NCI-H187 treated with DMSO at 0.1 percent for 48 hours (cell line): ENCODE results near the gene RASL12.

Source experiments
- DNase-seq: peaks from one replicate; lab custom pipeline; 2025; lab: John Stamatoyannopoulos, UW

The RASL12 gene

DNA sequence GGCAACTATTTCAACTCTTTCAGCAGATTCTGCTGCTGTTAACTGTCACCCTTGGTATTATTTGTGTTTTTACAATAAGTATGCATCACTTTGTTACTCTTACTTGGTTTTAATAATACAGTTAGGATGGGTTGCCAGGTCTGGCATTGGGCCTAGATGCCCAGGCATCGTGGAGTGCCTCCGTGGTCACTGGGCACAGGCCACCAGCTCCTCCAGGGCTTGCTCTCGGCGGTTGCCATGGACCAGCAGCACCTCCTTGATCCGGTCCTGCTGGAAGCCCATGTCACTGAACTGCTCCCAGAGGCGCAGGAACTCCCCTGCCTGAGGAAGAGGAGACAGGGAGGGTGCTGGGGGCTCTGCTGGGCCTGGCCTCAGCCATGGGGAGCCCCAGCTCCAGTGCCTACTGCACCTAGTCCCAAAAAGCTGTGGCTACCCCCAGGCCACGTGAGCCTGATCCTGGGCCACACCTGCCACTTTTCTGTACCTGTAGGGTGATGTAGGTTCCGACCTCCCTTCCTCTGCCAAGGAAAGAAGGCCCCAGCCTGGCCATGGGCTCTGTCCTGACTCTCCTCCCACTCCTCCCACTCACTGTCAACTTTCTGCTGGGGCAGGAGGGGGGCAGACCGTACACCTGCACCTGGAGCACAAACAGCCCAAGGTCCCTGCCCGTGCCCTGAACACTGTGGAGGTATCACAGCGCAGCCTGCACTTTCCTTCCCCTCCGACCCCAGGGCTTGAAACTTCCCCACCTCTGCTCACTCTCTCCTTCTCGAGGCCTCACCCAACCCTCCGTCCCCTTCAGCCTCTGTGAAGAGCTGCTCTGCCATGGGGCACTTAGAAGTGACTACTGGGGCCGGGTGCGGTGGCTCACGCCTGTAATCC is 25.4 kb upstream of the RASL12 start:
- DNase-seq = no peak

DNA sequence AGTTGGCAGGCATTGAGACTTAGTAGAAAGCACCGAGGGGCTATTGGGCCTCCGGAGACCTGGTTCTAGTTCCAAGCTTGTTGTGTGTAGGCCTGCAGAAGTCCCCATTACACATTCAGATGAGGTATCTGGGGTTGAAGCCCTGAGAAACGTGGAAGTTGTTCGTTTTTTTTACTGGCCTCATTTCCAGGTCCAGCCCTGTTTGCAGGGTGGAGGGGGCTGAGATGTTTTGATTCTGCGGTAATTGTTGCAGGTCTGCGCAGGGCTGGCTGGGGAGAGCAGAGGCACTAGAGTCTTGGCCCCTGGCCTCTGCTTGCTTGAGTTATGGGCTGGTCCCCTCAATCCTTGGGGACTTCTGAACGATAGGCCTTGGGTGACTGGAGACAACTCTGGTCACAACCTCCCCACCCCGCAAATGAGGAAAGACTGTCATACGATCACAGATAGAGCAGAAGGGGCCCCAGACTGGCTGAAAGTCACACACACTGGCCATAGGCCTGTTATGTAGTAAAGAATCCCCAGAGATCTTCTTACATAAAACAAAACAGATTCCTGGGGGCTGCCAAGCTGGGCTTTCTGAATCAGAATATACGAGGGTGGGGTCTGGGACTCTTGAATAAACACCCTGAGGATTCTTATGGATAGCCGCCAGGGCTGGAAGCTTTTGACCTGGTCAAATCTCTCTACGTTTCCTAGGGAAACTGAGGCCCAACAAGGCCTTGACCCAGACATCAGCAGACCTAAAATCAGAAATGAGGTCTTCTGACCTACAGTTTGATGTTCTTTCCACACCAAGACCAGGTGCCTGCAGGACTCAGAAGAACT is 24.4 kb upstream of the RASL12 start:
- DNase-seq = no peak

DNA sequence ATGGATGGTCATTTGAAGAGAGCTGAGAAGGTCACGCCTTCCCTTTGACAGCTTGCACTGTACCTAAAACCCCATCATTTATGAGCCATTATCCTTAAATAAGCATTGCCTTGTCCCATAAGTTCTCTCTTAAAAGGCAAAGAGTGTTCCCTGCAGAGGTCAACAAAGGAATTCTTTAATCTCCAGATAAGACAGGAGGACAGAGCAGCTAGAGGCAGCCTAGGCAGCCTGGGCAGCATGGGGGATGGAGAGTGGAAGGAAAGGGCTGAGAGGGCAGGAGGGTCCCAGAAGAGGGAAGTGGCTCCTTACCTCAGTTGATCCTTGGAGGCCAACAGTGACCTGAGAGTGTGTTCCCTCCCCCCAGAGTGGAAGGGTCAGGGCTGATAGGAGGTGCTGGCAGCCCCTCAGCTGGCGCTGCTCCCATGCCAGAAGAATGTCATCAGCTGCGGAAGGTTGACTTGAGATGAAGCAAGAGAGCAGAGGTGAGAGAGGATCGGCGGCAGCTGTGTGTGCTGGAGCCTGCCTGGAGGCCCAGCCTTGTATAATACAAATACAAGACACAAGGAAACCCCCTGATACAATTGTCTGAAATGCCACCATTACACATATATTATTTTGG is 21.5 kb upstream of the RASL12 start:
- no peak for DNase-seq

DNA sequence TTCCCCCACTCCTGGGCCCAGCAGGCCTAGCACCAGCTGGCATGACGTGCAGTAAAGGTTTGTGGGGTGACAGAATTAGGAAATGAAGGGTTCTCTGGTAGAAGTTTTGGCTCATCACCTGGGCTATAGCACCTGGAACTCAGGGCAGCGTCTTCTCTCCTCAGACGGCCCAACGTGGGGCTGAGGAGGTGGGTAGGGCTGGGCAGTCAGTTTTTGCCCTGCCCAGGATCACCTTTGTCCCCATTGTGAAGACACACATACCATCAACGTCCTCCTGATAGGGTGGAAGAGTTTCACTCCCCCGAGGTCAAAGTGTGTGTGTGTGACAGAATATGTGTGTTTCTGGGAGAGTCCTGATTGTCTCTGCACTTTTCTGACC is 20.8 kb upstream of the RASL12 start:
- no peak for DNase-seq

DNA sequence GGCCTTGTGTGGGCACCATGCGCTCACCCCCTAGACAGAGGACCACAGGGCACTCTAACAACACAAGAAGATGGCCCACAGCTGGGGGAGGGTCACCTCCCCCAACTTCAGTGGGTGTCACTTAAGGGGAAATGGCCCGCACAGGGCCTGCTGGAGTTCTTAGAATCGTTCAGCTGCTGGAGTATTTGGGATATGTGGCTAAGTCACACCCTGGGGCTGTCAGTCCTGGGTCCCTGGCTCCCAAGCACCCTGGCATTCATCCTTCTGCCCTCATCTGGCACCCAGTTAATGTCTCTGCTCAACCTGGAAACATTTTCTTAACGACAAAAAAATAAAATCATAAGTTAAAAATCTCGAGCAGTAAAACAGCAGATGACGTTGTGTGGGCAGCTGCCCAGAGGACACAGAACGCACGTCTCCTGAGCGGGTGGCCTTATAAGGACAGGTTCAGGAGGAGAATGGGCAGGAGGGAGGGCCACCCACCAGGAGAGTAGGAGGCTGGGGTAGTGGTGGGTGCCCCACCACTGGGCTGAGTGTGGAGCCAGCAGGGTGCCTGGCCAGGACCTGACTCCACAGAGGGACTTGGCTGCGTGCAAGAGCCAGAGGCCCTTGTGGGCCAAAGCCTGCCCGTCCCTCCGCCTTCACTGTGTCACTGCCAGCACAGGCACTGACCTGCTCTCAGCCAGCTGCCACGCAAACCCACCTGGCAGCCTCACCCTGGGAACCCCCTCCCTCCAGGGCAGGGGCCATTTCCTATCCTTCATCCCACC is 20.3 kb upstream of the RASL12 start:
- no peak for DNase-seq

DNA sequence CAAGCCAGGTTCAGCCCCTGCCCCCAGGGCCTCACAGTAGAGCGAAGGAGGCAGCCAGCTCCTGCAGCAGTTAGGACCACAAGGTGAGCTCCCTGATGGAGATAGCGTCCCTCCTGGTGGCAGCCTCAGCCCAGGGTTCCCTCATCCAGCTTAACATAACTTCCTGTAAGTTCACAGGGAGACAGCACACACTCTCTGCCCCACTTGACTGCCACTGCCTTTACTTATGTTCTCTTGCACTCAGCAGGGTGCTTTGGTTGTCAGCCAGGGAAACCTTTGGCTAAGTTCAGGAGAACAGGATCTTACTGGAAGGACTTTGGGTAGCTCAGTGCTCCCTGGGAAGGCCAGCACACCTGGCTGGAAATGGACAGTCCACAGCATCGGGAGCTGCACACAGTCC is 19.6 kb upstream of the RASL12 start:
- DNase-seq = no peak

DNA sequence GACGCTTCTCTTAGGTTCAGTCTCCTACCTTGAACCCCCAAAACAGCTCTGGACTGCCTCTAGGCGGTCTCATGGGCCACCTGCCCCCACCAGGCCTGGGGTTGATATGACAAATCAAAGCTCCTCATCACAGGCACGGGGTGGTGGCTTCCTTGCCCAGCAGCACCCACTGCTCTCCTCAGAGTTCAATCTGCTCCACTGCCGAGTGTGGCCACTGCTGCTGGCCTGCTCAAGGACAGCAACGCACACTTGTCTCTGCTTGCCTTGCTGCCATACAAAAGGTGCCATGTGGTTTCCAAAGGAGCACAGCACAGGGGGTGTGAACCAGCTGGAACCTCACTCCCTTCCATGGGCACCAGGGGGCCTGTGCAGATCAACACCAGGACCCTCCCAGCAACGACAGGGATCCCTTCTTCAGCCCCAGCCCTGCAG is 18.9 kb upstream of the RASL12 start:
- DNase-seq = no peak

DNA sequence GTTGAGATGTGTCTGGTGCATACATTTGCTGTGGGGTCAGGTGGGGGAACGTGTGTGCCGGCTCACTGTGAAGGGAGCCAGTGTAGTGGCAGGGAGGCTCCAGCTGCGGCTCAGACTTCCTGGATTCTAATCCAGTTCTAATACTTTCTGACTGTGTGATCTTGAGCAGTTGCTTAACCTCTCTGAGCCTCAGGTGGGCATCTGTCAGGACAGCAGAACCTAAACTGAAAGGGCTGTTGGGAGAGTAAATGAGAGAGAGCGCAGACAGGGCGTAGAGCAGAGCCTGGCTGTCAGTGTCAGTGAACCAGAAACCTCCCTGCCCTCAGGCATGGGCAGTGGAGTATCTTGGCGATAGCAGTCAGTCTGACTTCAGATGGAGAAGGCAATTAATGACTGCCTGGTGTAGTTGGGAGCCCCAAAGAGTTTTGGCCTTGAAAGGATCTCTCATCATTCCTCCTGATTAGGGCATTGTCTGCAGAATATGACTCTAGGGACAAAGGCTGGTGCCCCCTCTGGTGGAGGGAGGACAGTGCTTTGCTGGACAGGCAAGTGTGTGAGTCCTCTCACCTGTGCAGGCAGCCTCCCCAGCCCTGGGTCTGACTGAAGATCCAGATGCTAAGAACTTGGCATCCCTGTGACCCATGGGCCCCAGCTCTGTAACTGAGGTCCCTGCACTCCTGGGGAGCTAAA is 18.3 kb upstream of the RASL12 start:
- no peak for DNase-seq

DNA sequence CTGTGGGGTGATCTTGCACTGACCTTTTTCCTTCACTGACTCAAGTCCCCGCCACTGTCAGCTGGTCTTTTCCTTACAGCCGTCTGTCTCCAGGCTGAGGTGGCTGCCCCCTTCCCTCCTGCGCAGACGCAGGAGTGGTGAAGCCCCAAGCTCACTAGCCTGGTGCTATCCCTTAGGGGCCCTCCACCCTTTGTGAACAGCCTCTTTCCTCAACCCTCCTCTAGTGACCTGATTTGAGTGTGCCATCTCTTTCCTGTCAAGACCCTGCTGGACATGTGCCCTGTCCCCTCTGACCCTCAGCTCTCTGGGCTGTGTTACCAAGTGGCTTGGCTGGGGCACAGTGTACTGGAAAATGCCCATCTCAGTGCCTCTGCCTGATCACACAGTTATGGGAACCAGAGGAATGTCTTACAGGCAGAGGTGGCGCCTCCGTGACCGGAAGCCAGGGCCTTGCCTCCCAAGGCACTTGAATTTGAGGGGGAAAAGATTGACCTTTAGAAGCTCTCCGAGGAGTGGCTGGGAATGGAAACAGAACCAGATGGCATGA is 17.5 kb upstream of the RASL12 start:
- DNase-seq = no peak

DNA sequence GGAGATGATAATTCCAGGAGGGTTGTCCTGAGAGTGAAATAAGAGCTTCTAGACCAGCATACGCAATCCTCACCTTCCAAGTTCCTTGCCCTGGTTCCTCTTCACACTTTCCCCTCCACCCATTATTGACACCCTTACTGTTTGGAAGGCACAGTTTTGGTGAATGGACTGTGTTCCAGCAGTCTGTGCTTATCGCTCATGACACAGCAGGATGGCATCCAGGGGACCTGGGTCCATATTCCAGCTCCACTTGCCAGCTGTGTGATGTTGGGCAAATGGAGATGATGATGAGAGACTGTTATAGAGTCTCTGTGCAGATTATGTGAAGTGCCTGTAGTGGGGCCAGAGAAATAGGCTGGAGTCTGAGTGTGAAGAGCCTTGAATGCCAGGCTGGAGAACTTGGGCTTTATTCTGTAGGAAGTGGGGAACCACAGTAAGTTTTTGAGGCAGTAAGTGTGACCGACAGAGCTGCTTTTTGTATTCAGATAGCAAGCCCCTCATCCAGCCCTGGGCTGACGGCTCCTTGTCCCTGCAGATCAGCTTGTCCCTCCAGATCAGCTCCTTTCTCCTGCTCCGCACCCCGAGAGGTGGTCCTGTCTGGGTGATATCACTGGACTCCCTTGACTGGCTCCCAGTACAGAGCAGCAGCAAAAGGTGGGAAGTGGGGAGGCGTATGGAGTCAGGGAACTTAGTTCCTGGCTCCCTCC is 16.9 kb upstream of the RASL12 start:
- no peak for DNase-seq

DNA sequence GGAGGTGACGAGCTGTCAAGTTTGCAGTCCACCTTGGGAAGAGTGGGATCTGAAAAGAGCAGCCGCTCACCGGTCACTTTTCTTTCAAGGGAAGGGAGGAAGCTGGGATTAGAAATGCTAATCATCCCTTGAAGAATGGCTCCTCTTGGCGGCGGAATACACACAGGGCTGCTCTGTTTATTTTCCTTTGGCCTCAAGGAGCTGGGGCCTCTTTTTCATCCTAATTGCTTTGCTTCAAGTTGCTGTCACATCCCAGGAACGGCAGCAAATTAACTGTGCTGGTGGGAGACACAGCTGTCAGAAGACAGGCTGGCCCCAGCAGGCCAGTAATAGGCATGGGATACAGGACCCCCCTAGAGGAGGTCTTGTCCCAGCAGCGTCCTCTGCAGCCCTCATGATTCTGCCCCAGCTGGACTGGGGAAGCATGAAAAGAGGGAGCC is 15.5 kb upstream of the RASL12 start:
- DNase-seq = no peak

DNA sequence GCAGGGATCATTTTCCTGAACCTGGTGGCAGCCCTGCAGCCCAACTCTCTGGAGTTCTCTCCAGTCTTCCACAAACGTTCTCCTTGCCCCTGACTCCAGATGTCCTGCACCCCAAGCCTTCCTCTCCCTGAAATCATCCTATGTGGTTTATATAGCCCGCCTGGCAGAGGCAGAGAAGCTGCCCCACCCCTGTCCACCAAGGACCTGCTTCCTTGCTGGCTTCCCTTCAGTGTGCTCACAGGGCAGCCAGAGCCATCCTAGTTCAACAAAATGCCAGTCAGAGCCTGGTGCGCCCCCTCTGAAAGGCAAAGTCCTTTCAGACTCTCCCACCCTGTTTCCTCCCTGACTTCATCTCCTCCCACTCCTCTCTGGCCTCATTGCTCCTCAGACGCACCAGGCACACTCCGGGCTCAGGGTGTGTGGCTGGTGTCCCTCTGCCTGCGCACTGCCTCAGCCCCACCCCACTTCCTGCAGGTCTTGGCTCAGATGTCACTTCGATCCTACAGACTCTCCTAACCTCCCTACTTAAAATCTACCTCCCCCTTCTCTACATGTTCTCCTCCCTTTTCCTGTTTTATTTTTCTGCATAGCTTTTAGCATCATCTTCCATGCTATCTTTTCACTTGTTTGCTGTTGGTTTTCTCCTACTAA is 14.6 kb upstream of the RASL12 start:
- DNase-seq = no peak

DNA sequence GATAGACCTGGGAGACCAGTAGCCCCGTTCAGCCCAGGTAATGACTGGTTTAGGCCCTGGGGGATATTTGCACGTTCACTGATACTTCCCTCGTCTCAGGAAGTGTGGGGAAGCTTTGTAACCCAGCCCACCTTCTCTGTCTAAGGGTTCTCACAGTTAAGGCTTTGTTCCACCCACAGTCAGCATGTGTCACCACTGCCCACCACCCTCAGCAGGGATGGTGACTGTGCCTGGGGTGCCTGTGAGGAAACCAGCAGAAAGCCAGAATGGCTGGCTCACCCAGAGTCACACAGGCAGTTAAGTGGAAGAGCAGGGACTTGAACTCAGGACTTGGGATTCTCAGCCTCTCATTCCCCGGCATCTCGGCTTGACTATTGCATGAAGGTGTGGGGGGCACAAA is 14.0 kb upstream of the RASL12 start:
- DNase-seq = no peak

DNA sequence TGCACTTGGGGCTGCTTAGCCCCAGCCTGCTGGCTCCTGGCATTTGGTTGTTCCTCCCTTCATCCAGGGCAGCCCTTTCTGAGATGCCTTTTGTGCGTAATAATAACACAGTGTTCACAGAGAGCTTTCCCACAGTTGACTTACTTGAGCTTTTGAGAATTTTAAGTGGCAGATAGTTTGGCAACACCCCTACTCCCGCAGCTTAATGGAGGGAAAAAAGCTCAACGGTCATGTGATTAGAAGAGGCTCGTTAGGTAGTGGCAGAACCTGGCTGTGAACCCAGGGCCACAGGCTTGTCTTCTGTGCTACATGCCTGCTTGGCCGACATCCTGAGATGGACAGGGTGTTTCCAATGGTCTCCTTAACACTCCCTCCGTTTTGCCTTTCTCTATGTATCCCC is 13.5 kb upstream of the RASL12 start:
- no peak for DNase-seq

DNA sequence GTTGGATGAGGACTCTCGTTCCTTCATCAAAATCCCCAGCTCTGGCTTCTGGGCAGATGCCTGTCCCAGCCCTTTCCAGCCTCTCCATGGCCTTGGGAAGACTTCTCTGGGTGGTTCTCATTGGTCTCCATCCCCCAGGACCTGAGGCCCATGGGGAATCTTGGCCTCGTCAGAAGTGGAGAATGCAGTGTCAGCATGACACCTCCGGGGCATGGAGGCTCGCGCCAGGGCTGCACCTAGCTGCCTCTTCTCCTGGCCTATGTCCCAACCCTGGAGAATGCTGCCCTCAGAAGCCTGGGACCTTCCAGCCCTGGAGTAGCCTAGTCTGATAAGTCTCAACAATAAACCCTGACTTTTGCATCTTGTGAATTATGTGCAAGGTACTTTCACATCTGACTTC is 11.8 kb upstream of the RASL12 start:
- no peak for DNase-seq

DNA sequence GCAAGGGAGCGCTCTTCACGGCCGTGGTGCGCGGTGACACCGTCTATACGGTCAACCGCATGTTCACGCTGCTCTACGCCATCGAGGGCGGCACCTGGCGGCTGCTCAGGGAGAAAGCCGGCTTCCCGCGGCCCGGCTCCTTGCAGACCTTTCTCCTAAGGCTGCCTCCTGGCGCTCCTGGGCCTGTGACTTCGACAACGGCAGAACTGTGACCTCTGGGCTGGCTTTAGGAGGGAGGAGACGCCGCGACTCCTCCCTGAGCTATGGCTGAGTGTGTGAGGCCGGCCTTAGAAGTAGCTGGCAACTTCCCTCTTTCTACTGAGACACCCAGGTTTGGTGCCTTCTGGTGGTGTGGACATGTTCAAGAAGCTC is 10.2 kb upstream of the RASL12 start:
- no peak for DNase-seq

DNA sequence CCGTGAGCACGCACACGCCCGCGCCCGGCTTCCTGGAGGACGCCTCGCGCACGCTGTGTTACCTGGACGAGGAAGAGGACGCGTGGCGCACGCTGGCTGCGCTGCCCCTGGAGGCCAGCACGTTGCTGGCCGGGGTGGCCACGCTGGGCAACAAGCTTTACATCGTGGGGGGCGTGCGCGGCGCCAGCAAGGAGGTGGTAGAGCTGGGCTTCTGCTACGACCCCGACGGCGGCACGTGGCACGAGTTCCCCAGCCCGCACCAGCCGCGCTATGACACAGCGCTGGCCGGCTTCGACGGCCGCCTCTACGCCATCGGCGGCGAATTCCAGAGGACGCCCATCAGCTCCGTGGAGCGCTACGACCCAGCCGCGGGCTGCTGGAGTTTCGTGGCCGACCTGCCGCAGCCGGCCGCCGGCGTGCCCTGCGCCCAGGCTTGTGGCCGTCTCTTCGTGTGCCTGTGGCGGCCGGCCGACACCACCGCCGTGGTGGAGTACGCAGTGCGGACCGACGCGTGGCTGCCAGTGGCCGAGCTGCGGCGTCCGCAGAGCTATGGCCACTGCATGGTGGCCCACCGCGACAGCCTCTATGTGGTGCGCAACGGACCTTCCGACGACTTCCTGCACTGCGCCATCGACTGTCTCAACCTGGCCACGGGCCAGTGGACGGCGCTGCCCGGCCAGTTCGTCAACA is 9.6 kb upstream of the RASL12 start:
- DNase-seq = no peak

DNA sequence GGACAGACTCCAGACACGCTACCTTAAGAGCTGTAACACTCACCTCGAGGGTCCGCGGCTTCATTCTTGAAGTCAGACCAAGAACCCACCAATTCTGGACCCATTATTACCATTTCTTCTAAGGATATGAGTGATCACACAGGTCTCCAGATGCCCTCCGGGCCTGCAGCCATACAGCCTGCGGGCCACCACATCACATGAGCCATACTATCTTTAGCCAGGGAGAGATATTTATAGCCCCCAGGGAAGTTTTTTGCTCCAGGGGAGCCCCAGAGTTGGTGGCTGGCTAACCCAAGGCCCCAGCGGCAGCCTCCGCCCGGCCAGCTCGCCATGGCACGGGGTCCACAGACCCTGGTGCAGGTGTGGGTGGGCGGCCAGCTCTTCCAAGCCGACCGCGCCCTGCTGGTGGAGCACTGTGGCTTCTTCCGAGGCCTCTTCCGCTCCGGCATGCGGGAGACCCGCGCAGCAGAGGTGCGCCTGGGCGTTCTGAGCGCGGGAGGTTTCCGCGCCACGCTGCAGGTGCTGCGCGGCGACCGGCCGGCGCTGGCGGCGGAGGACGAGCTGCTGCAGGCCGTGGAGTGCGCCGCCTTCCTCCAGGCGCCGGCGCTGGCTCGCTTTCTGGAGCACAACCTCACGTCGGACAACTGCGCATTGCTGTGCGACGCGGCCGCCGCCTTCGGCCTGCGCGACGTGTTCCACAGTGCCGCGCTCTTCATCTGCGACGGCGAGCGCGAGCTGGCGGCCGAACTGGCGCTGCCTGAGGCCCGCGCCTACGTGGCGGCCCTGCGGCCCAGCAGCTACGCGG is 8.9 kb upstream of the RASL12 start, which contains the start of gene KBTBD13:
TSS of gene KBTBD13 (plus strand) at position 261 of the 805 bp plus-strand sequence. CDS start at position 331, 70 bp downstream.
- DNase-seq = no peak
